ENCODE measurements around the gene OST4. TPM values are rescaled to one million over a fixed set of nuclear protein-coding genes. Genes with fewer than 3 reads are reported as not detected.

OST4 gene
- total RNA-seq, 1 donor from 2014 or later: 84.6 TPM

GRCh38 chr2:27058210-27058609, 13.2 kb downstream of the OST4 start:
- peaks cover under 1% of the 10 kb centered on the region for H3K4me1 Mint-ChIP-seq
- peaks cover 2% of the 10 kb centered on the region for H3F3A ChIP-seq (ENCODE audit: low read depth)
- no peak overlapping the region for H3K9ac ChIP-seq
- no peak overlapping the region for H2AFZ ChIP-seq (replicated peaks)
- H3K9me3 Mint-ChIP-seq: no peaks in the 10 kb centered on the region
- no peak overlapping the region for H3K4me2 ChIP-seq
- H3K27me3 ChIP-seq: no peaks in the 10 kb centered on the region
- H3K79me2 ChIP-seq (ENCODE audit: low read depth): no peaks in the 10 kb centered on the region
- peaks cover 44% of the 10 kb centered on the region for H3K36me3 Mint-ChIP-seq
- H3K36me3 ChIP-seq: no peaks in the 10 kb centered on the region
- no peak overlapping the region for H3K4me3 ChIP-seq
- no peak for TF ChIP-seq CTCF (IDR thresholded peaks at IDR 0.05)
- TF ChIP-seq EZH2phosphoT487 (IDR thresholded peaks at IDR 0.05): no peak
- no peak for TF ChIP-seq EZH2 (IDR thresholded peaks at IDR 0.05)
- peaks cover 6% of the 10 kb centered on the region for H3K27me3 Mint-ChIP-seq (ENCODE audit: insufficient read depth, low read depth)
- H3K27ac ChIP-seq: no peak overlapping the region
- H4K20me1 ChIP-seq (ENCODE audit: low read depth): peaks cover 6% of the 10 kb centered on the region
- H3K9me3 ChIP-seq (ENCODE audit: low read depth): no peaks in the 10 kb centered on the region
- DNase-seq (ENCODE audit: low spot score): no peak
- H3K27ac Mint-ChIP-seq: no peak overlapping the region
- no peaks in the 10 kb centered on the region for H3K4me1 ChIP-seq
- H3K4me3 Mint-ChIP-seq: no peak overlapping the region

DNA sequence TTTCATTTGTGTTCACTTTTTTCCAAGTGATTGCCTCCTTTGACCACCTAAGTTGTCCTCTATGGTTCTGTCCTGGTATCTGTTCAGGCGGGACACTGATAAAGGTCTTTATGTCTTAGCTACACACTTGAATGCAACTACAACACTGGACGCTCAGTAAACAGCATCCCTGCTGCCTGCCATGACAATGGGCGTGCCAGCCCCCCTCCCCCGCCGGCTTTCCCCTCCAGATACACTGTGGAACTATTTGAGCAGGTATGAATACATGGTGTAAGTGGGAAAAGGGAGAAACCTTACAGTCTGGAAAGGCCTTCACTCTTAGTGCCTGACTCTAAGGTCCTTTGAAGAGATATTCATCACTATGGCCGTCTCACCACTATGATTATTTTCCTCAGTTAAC, 14.3 kb downstream of the OST4 start:
- Histone ChIP-seq H3K36me3 (no peaks in the 10 kb centered on the region), H3K9ac (no peak overlapping the region), H2AFZ (replicated peaks) (no peak overlapping the region), H3K9me3 (ENCODE audit: low read depth) (no peaks in the 10 kb centered on the region), H3K79me2 (ENCODE audit: low read depth) (no peaks in the 10 kb centered on the region), H3K4me3 (no peak overlapping the region), H3K27me3 (no peaks in the 10 kb centered on the region), H3F3A (ENCODE audit: low read depth) (peaks cover 2% of the 10 kb centered on the region), H3K4me1 (no peaks in the 10 kb centered on the region), H4K20me1 (ENCODE audit: low read depth) (no peaks in the 10 kb centered on the region), H3K4me2 (no peak overlapping the region), H3K27ac (no peak overlapping the region)
- peaks cover 6% of the 10 kb centered on the region for H3K27me3 Mint-ChIP-seq (ENCODE audit: insufficient read depth, low read depth)
- H3K4me3 Mint-ChIP-seq: no peak overlapping the region
- no peak for TF ChIP-seq EZH2phosphoT487 (IDR thresholded peaks at IDR 0.05)
- no peak for TF ChIP-seq CTCF (IDR thresholded peaks at IDR 0.05)
- no peak for TF ChIP-seq EZH2 (IDR thresholded peaks at IDR 0.05)
- peaks cover 11% of the 10 kb centered on the region for H3K4me1 Mint-ChIP-seq
- H3K27ac Mint-ChIP-seq: no peak overlapping the region
- peaks cover 42% of the 10 kb centered on the region for H3K36me3 Mint-ChIP-seq
- no peaks in the 10 kb centered on the region for H3K9me3 Mint-ChIP-seq
- DNase-seq (ENCODE audit: low spot score): no peak

DNA sequence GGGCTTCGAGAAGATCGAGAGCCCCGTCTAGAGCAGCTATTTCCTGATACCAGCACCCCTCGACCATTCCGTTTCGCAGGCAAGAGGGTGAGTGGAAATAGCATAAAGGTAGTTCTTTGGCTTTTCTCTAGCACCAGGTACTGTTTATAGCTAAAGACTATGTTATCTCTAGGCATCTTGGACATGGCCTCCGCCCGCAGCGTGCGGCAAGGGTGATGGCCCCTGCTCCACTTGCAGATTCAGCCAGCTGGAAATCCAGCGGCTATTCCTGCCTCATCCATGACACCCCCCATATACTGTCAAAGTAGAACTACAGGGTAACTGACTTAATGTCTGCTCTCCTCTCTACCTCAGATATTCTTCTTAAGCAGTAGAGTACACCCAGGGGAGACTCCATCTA, 16.7 kb downstream of the OST4 start:
- Mint-ChIP-seq H3K4me3 (no peak overlapping the region), H3K36me3 (peaks cover 46% of the 10 kb centered on the region), H3K9me3 (peaks cover 14% of the 10 kb centered on the region), H3K4me1 (peaks cover 22% of the 10 kb centered on the region), H3K27ac (no peak overlapping the region), H3K27me3 (ENCODE audit: insufficient read depth, low read depth) (peaks cover 20% of the 10 kb centered on the region)
- Histone ChIP-seq H3K9ac (no peak overlapping the region), H3K4me1 (no peaks in the 10 kb centered on the region), H3K27me3 (no peaks in the 10 kb centered on the region), H3K9me3 (ENCODE audit: low read depth) (no peaks in the 10 kb centered on the region), H4K20me1 (ENCODE audit: low read depth) (no peaks in the 10 kb centered on the region), H3F3A (ENCODE audit: low read depth) (peaks cover 20% of the 10 kb centered on the region), H3K4me3 (no peak overlapping the region), H2AFZ (replicated peaks) (no peak overlapping the region), H3K36me3 (no peaks in the 10 kb centered on the region), H3K4me2 (no peak overlapping the region), H3K79me2 (ENCODE audit: low read depth) (peaks cover 3% of the 10 kb centered on the region), H3K27ac (no peak overlapping the region)
- DNase-seq (ENCODE audit: low spot score): no peak
- TF ChIP-seq EZH2 (IDR thresholded peaks at IDR 0.05): no peak
- TF ChIP-seq EZH2phosphoT487 (IDR thresholded peaks at IDR 0.05): no peak
- TF ChIP-seq CTCF (IDR thresholded peaks at IDR 0.05): no peak
